Fibroblast of lung (primary cell): Measurements from ENCODE around the gene KCMF1. TPM values are rescaled to one million over a fixed set of nuclear protein-coding genes. Genes with fewer than 3 reads are reported as not detected.
A peak's percentile ranks its signal among the peaks of the same experiment; 100 is the strongest.

Experiments used
- DNase-seq, 2 donors: peaks; one replicate each; pipeline versions ENCODE4 v3.0.0 to v3.0.0-alpha.2; 2010; ENCODE audit warnings: low read depth in 2 of 2
- H2AFZ ChIP-seq: 2 replicates; pipeline ENCODE4 v1.5.1; 2012; ENCODE audit warnings: low read length, control low read depth, inconsistent platforms
- H3K27ac ChIP-seq: 2 replicates; pipeline ENCODE4 v1.5.1; 2011; ENCODE audit warnings: low read length, control low read depth; ENCODE audit not compliant: insufficient read depth
- H3K27me3 ChIP-seq: 2 replicates; pipeline ENCODE4 v1.5.1; 2011; ENCODE audit warnings: mild to moderate bottlenecking, low read length; ENCODE audit not compliant: control insufficient read depth, insufficient read depth
- H3K36me3 ChIP-seq: 2 replicates; pipeline ENCODE4 v1.5.1; 2011; ENCODE audit warnings: low read length; ENCODE audit not compliant: control insufficient read depth, insufficient read depth
- H3K4me1 ChIP-seq: 2 replicates; pipeline ENCODE4 v1.5.1; 2011; ENCODE audit warnings: low read length; ENCODE audit not compliant: control insufficient read depth, insufficient read depth; ENCODE audit errors: extremely low read depth
- H3K4me2 ChIP-seq: 2 replicates; pipeline ENCODE4 v1.5.1; 2011; ENCODE audit warnings: low read length, control low read depth; ENCODE audit not compliant: insufficient read depth; ENCODE audit errors: extremely low read depth
- H3K4me3 ChIP-seq, 4 experiments: fragments of 200-600 bp in 1 of 4; sonication (generic) in 1 of 4; replicated peaks in 1 of 4; 2 replicates each; pipeline ENCODE4 v1.5.1; 2011 to 2016; ENCODE audit warnings: low read length in 4 of 4, low read depth in 3 of 4, mild to moderate bottlenecking in 3 of 4, control low read depth in 2 of 4, inconsistent platforms in 1 of 4, mixed read lengths in 1 of 4; ENCODE audit not compliant: insufficient read depth in 1 of 4; ENCODE audit errors: control extremely low read depth in 1 of 4
- H3K79me2 ChIP-seq: 2 replicates; pipeline ENCODE4 v1.5.1; 2012; ENCODE audit warnings: mild to moderate bottlenecking, low read length, inconsistent platforms; ENCODE audit not compliant: control insufficient read depth, insufficient read depth
- H3K9ac ChIP-seq: 2 replicates; pipeline ENCODE4 v1.5.1; 2011; ENCODE audit warnings: mild to moderate bottlenecking, low read length, control low read depth; ENCODE audit not compliant: insufficient read depth
- H3K9me3 ChIP-seq: 2 replicates; pipeline ENCODE4 v1.5.1; 2012; ENCODE audit warnings: low read depth, low read length; ENCODE audit not compliant: control insufficient read depth, insufficient read depth
- H4K20me1 ChIP-seq: 2 replicates; pipeline ENCODE4 v1.5.1; 2011; ENCODE audit warnings: low read length; ENCODE audit not compliant: control insufficient read depth, insufficient read depth; ENCODE audit errors: extremely low read depth
- CTCF ChIP-seq, 2 donors: IDR thresholded peaks in 1 of 2; conservative IDR thresholded peaks in 1 of 2; 1 replicate in 1 of 2; 2 replicates in 1 of 2; pipeline ENCODE4 v1.5.1; 2011 to 2012; ENCODE audit warnings: low read length in 2 of 2, control low read depth in 1 of 2, inconsistent platforms in 1 of 2, low read depth in 1 of 2, mild to moderate bottlenecking in 1 of 2
- EZH2 ChIP-seq: IDR thresholded peaks from 2 replicates; pipeline ENCODE4 v1.5.1; 2012; ENCODE audit warnings: low read length, control low read depth, mild to moderate bottlenecking; ENCODE audit errors: missing control alignments
- polyA plus RNA-seq, 2 donors: library from polyadenylated mRNA; depleted of rRNA in 1 of 2; stranded (reverse) in 1 of 2; unstranded in 1 of 2; fragments of >200 nt; gene quantifications; 2 replicates each; pipeline ENCODE4 v1.2.1, GENCODE V29; 2011 to 2012; ENCODE audit warnings: missing spikeins in 1 of 2
- total RNA-seq: library from RNA; depleted of rRNA; stranded (reverse); fragments of >200 nt; gene quantifications from 2 replicates; pipeline ENCODE4 v1.2.1, GENCODE V29; 2014

KCMF1 gene
- total and polyA plus RNA-seq, 2 donors (not counting 1 experiment from before 2014, with no cell fraction given), result 61.8 to 120 TPM

GRCh38 chr2:85049236-85049635 lies 78.3 kb downstream of the KCMF1 start:
- Histone ChIP-seq H3K4me2 (no peak overlapping the region), H3K36me3 (peaks cover 11% of the 10 kb centered on the region), H3K27ac (no peak overlapping the region), H3K27me3 (no peaks in the 10 kb centered on the region), H2AFZ (no peak overlapping the region), H3K4me1 (no peaks in the 10 kb centered on the region), H3K9me3 (no peaks in the 10 kb centered on the region), H3K9ac (no peak overlapping the region), H3K79me2 (no peaks in the 10 kb centered on the region), H4K20me1 (no peaks in the 10 kb centered on the region), H3K4me3 (no peak overlapping the region)
- DNase-seq, result no peak
- TF ChIP-seq EZH2 (no peak), CTCF (conservative IDR thresholded peaks at IDR 0.05 in 1 of 2, IDR thresholded peaks at IDR 0.05 in 1 of 2; ENCODE audit: low read depth in 1 of 2, low read length in 2 of 2) (no peak)

GRCh38 chr2:85053802-85054201 lies 82.8 kb downstream of the KCMF1 start:
- TF ChIP-seq CTCF (conservative IDR thresholded peaks at IDR 0.05 in 1 of 2, IDR thresholded peaks at IDR 0.05 in 1 of 2; ENCODE audit: low read depth in 1 of 2, low read length in 2 of 2), result no peak
- TF ChIP-seq EZH2, result no peak
- Histone ChIP-seq H2AFZ (no peak overlapping the region), H3K27ac (no peak overlapping the region), H3K4me1 (no peaks in the 10 kb centered on the region), H4K20me1 (no peaks in the 10 kb centered on the region), H3K4me2 (no peak overlapping the region), H3K36me3 (peaks cover 2% of the 10 kb centered on the region), H3K9ac (no peak overlapping the region), H3K4me3 (no peak overlapping the region), H3K9me3 (no peaks in the 10 kb centered on the region), H3K79me2 (no peaks in the 10 kb centered on the region), H3K27me3 (no peaks in the 10 kb centered on the region)
- peak in 1 of 2 donors; percentile 76 for DNase-seq

GRCh38 chr2:85057226-85057962 lies 86.4 kb downstream of the KCMF1 start:
- no peak for TF ChIP-seq EZH2
- TF ChIP-seq CTCF (conservative IDR thresholded peaks at IDR 0.05 in 1 of 2, IDR thresholded peaks at IDR 0.05 in 1 of 2; ENCODE audit: low read depth in 1 of 2, low read length in 2 of 2), result no peak
- Histone ChIP-seq H3K79me2 (no peaks in the 10 kb centered on the region), H3K9ac (no peak overlapping the region), H3K27me3 (peaks cover 2% of the 10 kb centered on the region), H3K36me3 (no peaks in the 10 kb centered on the region), H2AFZ (no peak overlapping the region), H3K27ac (no peak overlapping the region), H3K9me3 (no peaks in the 10 kb centered on the region), H3K4me3 (no peak overlapping the region), H3K4me1 (no peaks in the 10 kb centered on the region), H4K20me1 (no peaks in the 10 kb centered on the region), H3K4me2 (no peak overlapping the region)
- DNase-seq, result no peak
